ENCODE measurements around the gene SPOCK3. TPM values are rescaled to one million over a fixed set of nuclear protein-coding genes. Genes with fewer than 3 reads are reported as not detected.

Gene SPOCK3
- polyA plus RNA-seq, 1 experiment, result not detected

GRCh38 chr4:167150587-167150986 lies 83.7 kb downstream of the SPOCK3 start:
- Histone ChIP-seq H3K27ac (ENCODE audit: low read depth, low read length) (no peak overlapping the region), H3K27me3 (ENCODE audit: control insufficient read depth, insufficient read depth, low read length) (no peaks in the 10 kb centered on the region), H3K4me3 (ENCODE audit: low read depth, low read length) (no peak overlapping the region), H3K9me3 (ENCODE audit: control insufficient read depth, insufficient read depth, low read length) (peaks cover 9% of the 10 kb centered on the region)
- ChIA-PET CTCF (no interaction called here), POLR2A (no interaction called here)
- TF ChIP-seq CTCF (IDR thresholded peaks at IDR 0.05; ENCODE audit: low read depth, low read length), result no peak
- DNase-seq (ENCODE audit: low read depth, low spot score), result no peak

GRCh38 chr4:167144605-167145004 lies 89.7 kb downstream of the SPOCK3 start:
- CTCF ChIA-PET, result interaction anchor here (0.7 kb wide), 1 partner anchor 475 kb away, joined by 3 read pairs; no protein-coding TSS in a partner anchor
- H3K27ac ChIP-seq (ENCODE audit: low read depth, low read length), result no peak overlapping the region
- no peak for TF ChIP-seq CTCF (IDR thresholded peaks at IDR 0.05; ENCODE audit: low read depth, low read length)
- no peak overlapping the region for H3K4me3 ChIP-seq (ENCODE audit: low read depth, low read length)
- DNase-seq (ENCODE audit: low read depth, low spot score), result no peak
- H3K27me3 ChIP-seq (ENCODE audit: control insufficient read depth, insufficient read depth, low read length), result no peaks in the 10 kb centered on the region
- no peaks in the 10 kb centered on the region for H3K9me3 ChIP-seq (ENCODE audit: control insufficient read depth, insufficient read depth, low read length)
- POLR2A ChIA-PET, result no interaction called here

GRCh38 chr4:167143018-167143417 lies 91.3 kb downstream of the SPOCK3 start:
- TF ChIP-seq CTCF (IDR thresholded peaks at IDR 0.05; ENCODE audit: low read depth, low read length), result no peak
- ChIA-PET CTCF (no interaction called here), POLR2A (no interaction called here)
- H3K4me3 ChIP-seq (ENCODE audit: low read depth, low read length), result no peak overlapping the region
- DNase-seq (ENCODE audit: low read depth, low spot score), result no peak
- no peak overlapping the region for H3K27ac ChIP-seq (ENCODE audit: low read depth, low read length)
- H3K9me3 ChIP-seq (ENCODE audit: control insufficient read depth, insufficient read depth, low read length), result no peaks in the 10 kb centered on the region
- no peaks in the 10 kb centered on the region for H3K27me3 ChIP-seq (ENCODE audit: control insufficient read depth, insufficient read depth, low read length)

GRCh38 chr4:167136270-167136669 lies 98.0 kb downstream of the SPOCK3 start:
- ChIA-PET POLR2A (no interaction called here), CTCF (no interaction called here)
- Histone ChIP-seq H3K4me3 (ENCODE audit: low read depth, low read length) (no peak overlapping the region), H3K27me3 (ENCODE audit: control insufficient read depth, insufficient read depth, low read length) (no peaks in the 10 kb centered on the region), H3K9me3 (ENCODE audit: control insufficient read depth, insufficient read depth, low read length) (no peaks in the 10 kb centered on the region), H3K27ac (ENCODE audit: low read depth, low read length) (no peak overlapping the region)
- no peak for TF ChIP-seq CTCF (IDR thresholded peaks at IDR 0.05; ENCODE audit: low read depth, low read length)
- no peak for DNase-seq (ENCODE audit: low read depth, low spot score)

- H3K9me3 ChIP-seq (ENCODE audit: control insufficient read depth, insufficient read depth, low read length), result peaks cover 7% of the 10 kb centered on the region; the same call in 1 of the 2 replicates
- no peak for TF ChIP-seq CTCF (IDR thresholded peaks at IDR 0.05; ENCODE audit: low read depth, low read length)
- no peak for DNase-seq (ENCODE audit: low read depth, low spot score)
- H3K4me3 ChIP-seq (ENCODE audit: low read depth, low read length), result no peak overlapping the region
- ChIA-PET POLR2A (interaction anchor here (0.6 kb wide), 1 partner anchor 354 kb away, joined by 6 read pairs; no protein-coding TSS in a partner anchor), CTCF (no interaction called here)
- no peaks in the 10 kb centered on the region for H3K27me3 ChIP-seq (ENCODE audit: control insufficient read depth, insufficient read depth, low read length)
- no peak overlapping the region for H3K27ac ChIP-seq (ENCODE audit: low read depth, low read length)
Measured at GRCh38 chr4:167129146-167129545, 105.1 kb downstream of the SPOCK3 start.

All from AG04450 (cell line).